ENCODE data around the gene BCR.

- TF ChIP-seq CTCF (IDR thresholded peaks at IDR 0.05) (no peak), POLR2A (IDR thresholded peaks at IDR 0.05) (no peak)
Observed at GRCh38 chr22:23133922-23134321, 46.4 kb upstream of the BCR start.
